B cell (primary cell): Measurements from ENCODE around the gene SLC18B1. TPM values are rescaled to one million over a fixed set of nuclear protein-coding genes. Genes with fewer than 3 reads are reported as not detected.

Experiments used
- ATAC-seq: fragments of 200-7000 bp; cut with Tn5 transposase; one replicate; pipeline ENCODE4 v1.10.0; 2021; ENCODE audit warnings: low read depth, mild to moderate bottlenecking, moderate number of reproducible peaks, moderate library complexity
- CTCF ChIA-PET: fragments of 350-600 bp; sonication (Branson Sonifier 250); formaldehyde crosslinking; loops from one replicate; lab custom pipeline; 2021; ENCODE audit warnings: antibody characterized with exemption, inconsistent platforms; lab: Charles Lee
- POLR2A ChIA-PET: fragments of 350-600 bp; sonication (Branson Sonifier 250); formaldehyde crosslinking; loops from one replicate; lab custom pipeline; 2021; ENCODE audit warnings: antibody characterized with exemption; lab: Charles Lee
- DNase-seq: peaks from one replicate; pipeline ENCODE4 v3.0.0; 2013
- H2AFZ ChIP-seq: 2 replicates; pipeline ENCODE4 v1.6.1; 2012; ENCODE audit warnings: mild to moderate bottlenecking, low read depth, low read length; ENCODE audit not compliant: insufficient read depth, poor library complexity, severe bottlenecking
- H3K27ac ChIP-seq, 2 donors: 1 replicate in 1 of 2; 2 replicates in 1 of 2; pipeline ENCODE4 v1.5.1; 2012 to 2013; ENCODE audit warnings: low read length in 2 of 2, mild to moderate bottlenecking in 2 of 2, moderate library complexity in 1 of 2
- H3K27me3 ChIP-seq, 4 experiments: fragments of 200-600 bp in 1 of 4; sonication (generic) in 1 of 4; replicated peaks in 1 of 4; 1 replicate in 2 of 4; 2 replicates in 2 of 4; pipeline versions ENCODE4 v1.6.1 to v1.7.0; 2013 to 2016; ENCODE audit warnings: low read length in 3 of 4, mild to moderate bottlenecking in 2 of 4, mixed read lengths in 1 of 4, moderate library complexity in 1 of 4; ENCODE audit not compliant: insufficient read depth in 4 of 4, control insufficient read depth in 3 of 4; ENCODE audit errors: control extremely low read depth in 1 of 4
- H3K36me3 ChIP-seq, 2 experiments: replicated peaks in 1 of 2; 1 replicate in 1 of 2; 2 replicates in 1 of 2; pipeline versions ENCODE4 v1.6.1 to v1.7.1; 2013; ENCODE audit warnings: low read length in 1 of 2; ENCODE audit not compliant: insufficient read depth in 2 of 2, control insufficient read depth in 1 of 2; ENCODE audit errors: control extremely low read depth in 1 of 2, extremely low read depth in 1 of 2
- H3K4me1 ChIP-seq, 2 donors: fragments of 200-600 bp in 1 of 2; sonication (generic) in 1 of 2; 1 replicate in 1 of 2; 2 replicates in 1 of 2; pipeline versions ENCODE4 v1.5.1 to v1.6.1; 2013 to 2017; ENCODE audit warnings: low read length in 2 of 2; ENCODE audit not compliant: control insufficient read depth in 2 of 2, insufficient read depth in 2 of 2
- H3K4me2 ChIP-seq: replicated peaks from 2 replicates; pipeline ENCODE3; 2012; ENCODE audit warnings: mild to moderate bottlenecking, low read depth, low read length; ENCODE audit not compliant: poor library complexity, severe bottlenecking
- H3K4me3 ChIP-seq, 5 experiments: fragments of 200-600 bp in 1 of 5; sonication (generic) in 1 of 5; 1 replicate in 3 of 5; 2 replicates in 2 of 5; pipeline versions ENCODE4 v1.5.1 to v1.7.0; 2011 to 2016; ENCODE audit warnings: low read length in 4 of 5, mild to moderate bottlenecking in 4 of 5, low read depth in 2 of 5, control low read depth in 1 of 5, moderate library complexity in 1 of 5; ENCODE audit not compliant: insufficient read depth in 1 of 5; ENCODE audit errors: control extremely low read depth in 1 of 5, extremely low read depth in 1 of 5
- H3K79me2 ChIP-seq: fragments of 200-600 bp; sonication (generic); one replicate; pipeline ENCODE4 v1.6.0; 2016; ENCODE audit warnings: low read length; ENCODE audit not compliant: control insufficient read depth, insufficient read depth
- H3K9ac ChIP-seq: fragments of 200-600 bp; sonication (generic); 2 replicates; pipeline ENCODE4 v1.6.1; 2017; ENCODE audit warnings: mild to moderate bottlenecking, low read length, moderate library complexity
- H3K9me3 ChIP-seq, 3 donors: one replicate each; pipeline versions ENCODE4 v1.6.1 to v1.7.1; 2013; ENCODE audit warnings: low read length in 2 of 3; ENCODE audit not compliant: control insufficient read depth in 2 of 3, insufficient read depth in 1 of 3; ENCODE audit errors: control extremely low read depth in 1 of 3
- H4K20me1 ChIP-seq: 2 replicates; pipeline ENCODE4 v1.6.0; 2012; ENCODE audit warnings: mild to moderate bottlenecking, low read length; ENCODE audit not compliant: insufficient read depth, control insufficient read depth, poor library complexity, severe bottlenecking
- H3K27ac Mint-ChIP-seq: one replicate; pipeline ENCODE4 v1.8.0; 2021; ENCODE audit warnings: mixed read lengths
- H3K27me3 Mint-ChIP-seq: one replicate; pipeline ENCODE4 v1.8.0; 2021; ENCODE audit warnings: mixed read lengths
- H3K4me1 Mint-ChIP-seq: one replicate; pipeline ENCODE4 v1.8.0; 2021; ENCODE audit warnings: mixed read lengths
- H3K4me3 Mint-ChIP-seq: one replicate; pipeline ENCODE4 v1.8.0; 2021; ENCODE audit warnings: mixed read lengths
- H3K9me3 Mint-ChIP-seq: one replicate; pipeline ENCODE4 v1.8.0; 2022; ENCODE audit warnings: mixed read lengths; ENCODE audit not compliant: insufficient read depth
- CTCF ChIP-seq: fragments of 200-600 bp; IDR thresholded peaks from one replicate; pipeline ENCODE4 v1.8.0; 2022; ENCODE audit warnings: antibody characterized with exemption, mild to moderate bottlenecking
- EZH2 ChIP-seq: IDR thresholded peaks from 2 replicates; pipeline ENCODE4 v1.6.1; 2012; ENCODE audit warnings: borderline replicate concordance, low read depth, mild to moderate bottlenecking, moderate library complexity, low read length; ENCODE audit not compliant: insufficient read depth, poor library complexity, severe bottlenecking
- WGBS: methylation state at CpG from one replicate; pipeline ENCODE4 v1.1.5; 2013; ENCODE audit warnings: missing lambda C conversion rate; ENCODE audit not compliant: insufficient coverage; 5-methylcytosine and 5-hydroxymethylcytosine counted together
- intact Hi-C: fragments of 100-400 bp; cut with micrococcal nuclease; formaldehyde crosslinking; loops from one replicate; pipeline ENCODE4 v1.10.0; 2022
- polyA plus RNA-seq: library from polyadenylated mRNA; depleted of rRNA; stranded (reverse); fragments of >200 nt; gene quantifications from 2 replicates; pipeline ENCODE4 v1.2.3, GENCODE V29; 2012
- small RNA-seq: library from RNA; depleted of rRNA; stranded (forward); fragments of <200 nt; gene quantifications from one replicate; pipeline ENCODE3, GENCODE V24; 2012; ENCODE audit warnings: low replicate concordance, low read depth; ENCODE audit not compliant: insufficient read length
- total RNA-seq, 2 donors: library from RNA; stranded (reverse); fragments of 120-200 nt in 1 of 2; gene quantifications; 1 replicate in 1 of 2; 2 replicates in 1 of 2; pipeline versions ENCODE4 v1.2.3 to v1.2.4, GENCODE V29; 2013 to 2022

The SLC18B1 gene
- total and polyA plus RNA-seq, 2 donors (not counting 1 experiment from before 2014, with no cell fraction given), result 9.6 to 21.4 TPM

GRCh38 chr6:132719736-132720448 lies 78.5 kb downstream of the SLC18B1 start:
- POLR2A ChIA-PET, result no interaction called here
- intact Hi-C loops, result no loop called here

More at GRCh38 chr6:132719736-132720448, 78.5 kb downstream of the SLC18B1 start:
- peaks cover 2% of the 10 kb centered on the region for H3K27me3 Mint-ChIP-seq
- Histone ChIP-seq H3K27ac (no peak overlapping the region), H3K4me3 (no peak overlapping the region), H3K27me3 (peaks cover 0 to 6% (median 0%) of the 10 kb centered on the region in 4 experiments), H2AFZ (no peak overlapping the region), H3K4me2 (no peak overlapping the region), H3K9me3 (no peaks in the 10 kb centered on the region), H3K4me1 (no peaks in the 10 kb centered on the region), H3K79me2 (no peaks in the 10 kb centered on the region), H3K36me3 (peaks cover 0 to 3% of the 10 kb centered on the region in 2 experiments), H4K20me1 (no peaks in the 10 kb centered on the region), H3K9ac (no peak overlapping the region)
- H3K9me3 Mint-ChIP-seq, result no peaks in the 10 kb centered on the region
- H3K4me3 Mint-ChIP-seq, result no peak overlapping the region
- CTCF ChIA-PET, result interaction anchor here (1.1 kb wide), 1 partner anchor 46 kb away, joined by 3 read pairs; no protein-coding TSS in a partner anchor
- ATAC-seq (no peak), DNase-seq (no peak)
- WGBS, result no CpG with 5 or more reads among the region's 10 CpGs
- TF ChIP-seq CTCF (no peak), EZH2 (no peak)
- no peaks in the 10 kb centered on the region for H3K4me1 Mint-ChIP-seq
- H3K27ac Mint-ChIP-seq, result no peak overlapping the region

Small RNA genes within 50 kb of the gene (small RNA-seq; reads per million reads assigned to genes)
- gene SNORA33 (373 reads per million, percentile 97 among the genes with 10 or more reads in this experiment), gene SNORD100 (705 reads per million, percentile 98 among the genes with 10 or more reads in this experiment), gene SNORD101 (29,441 reads per million, percentile 100 among the genes with 10 or more reads in this experiment)

Other genes starting within 250 kb of the SLC18B1 start
- gene TAAR8, start 246.0 kb downstream of the SLC18B1 start, total RNA-seq, result not detected in 2 replicates
- not detected in 2 replicates for gene TAAR8, start 246.0 kb downstream of the SLC18B1 start, polyA plus RNA-seq
- gene TAAR6, start 228.3 kb downstream of the SLC18B1 start, total RNA-seq, result not detected in 2 replicates
- gene TAAR6, start 228.3 kb downstream of the SLC18B1 start, polyA plus RNA-seq, result not detected in 2 replicates
- not detected in 2 replicates for gene TAAR5, start 208.9 kb downstream of the SLC18B1 start, total RNA-seq
- not detected in 2 replicates for gene TAAR5, start 208.9 kb downstream of the SLC18B1 start, polyA plus RNA-seq
- not detected in 2 replicates for gene TAAR2, start 174.4 kb downstream of the SLC18B1 start, total RNA-seq
- not detected in 2 replicates for gene TAAR2, start 174.4 kb downstream of the SLC18B1 start, polyA plus RNA-seq
- not detected in 2 replicates for gene TAAR1, start 139.5 kb downstream of the SLC18B1 start, total RNA-seq
- not detected in 2 replicates for gene TAAR1, start 139.5 kb downstream of the SLC18B1 start, polyA plus RNA-seq
- gene VNN1, start 84.6 kb downstream of the SLC18B1 start, total RNA-seq, result not detected in 2 replicates
- gene VNN1, start 84.6 kb downstream of the SLC18B1 start, polyA plus RNA-seq, result 0.03 and 0.04 TPM in 2 replicates
- gene VNN2, start 40.7 kb downstream of the SLC18B1 start, total RNA-seq, result 32.7 and 33.4 TPM in 2 replicates
- gene VNN2, start 40.7 kb downstream of the SLC18B1 start, polyA plus RNA-seq, result 12.2 and 20.0 TPM in 2 replicates
- 1,732 and 1,804 TPM in 2 replicates for gene RPS12, start 15.9 kb upstream of the SLC18B1 start, total RNA-seq
- gene RPS12, start 15.9 kb upstream of the SLC18B1 start, polyA plus RNA-seq, result 6,383 and 7,330 TPM in 2 replicates